ENCODE measurements around the gene FHIP1B.

DNA sequence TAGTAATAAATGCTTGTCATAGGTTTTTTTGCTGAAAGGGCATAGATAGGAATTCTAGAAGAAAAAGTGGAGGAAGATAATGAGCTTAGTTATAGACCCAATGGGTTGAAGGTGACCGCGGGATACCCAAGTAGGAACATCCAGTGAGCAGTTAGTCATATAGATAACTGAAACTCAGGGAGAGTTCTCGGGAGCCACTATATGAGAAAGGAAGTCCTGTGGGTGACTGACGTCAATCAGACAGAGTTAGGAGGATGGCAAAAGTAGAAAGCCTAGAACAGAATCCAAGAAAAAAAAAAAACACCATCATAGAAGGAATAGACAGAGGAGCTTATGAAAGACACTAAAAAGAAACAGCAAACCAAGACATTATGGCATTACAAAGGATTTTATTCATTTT, 2.8 kb upstream of the FHIP1B start:
- TF ChIP-seq, protein P1, sequence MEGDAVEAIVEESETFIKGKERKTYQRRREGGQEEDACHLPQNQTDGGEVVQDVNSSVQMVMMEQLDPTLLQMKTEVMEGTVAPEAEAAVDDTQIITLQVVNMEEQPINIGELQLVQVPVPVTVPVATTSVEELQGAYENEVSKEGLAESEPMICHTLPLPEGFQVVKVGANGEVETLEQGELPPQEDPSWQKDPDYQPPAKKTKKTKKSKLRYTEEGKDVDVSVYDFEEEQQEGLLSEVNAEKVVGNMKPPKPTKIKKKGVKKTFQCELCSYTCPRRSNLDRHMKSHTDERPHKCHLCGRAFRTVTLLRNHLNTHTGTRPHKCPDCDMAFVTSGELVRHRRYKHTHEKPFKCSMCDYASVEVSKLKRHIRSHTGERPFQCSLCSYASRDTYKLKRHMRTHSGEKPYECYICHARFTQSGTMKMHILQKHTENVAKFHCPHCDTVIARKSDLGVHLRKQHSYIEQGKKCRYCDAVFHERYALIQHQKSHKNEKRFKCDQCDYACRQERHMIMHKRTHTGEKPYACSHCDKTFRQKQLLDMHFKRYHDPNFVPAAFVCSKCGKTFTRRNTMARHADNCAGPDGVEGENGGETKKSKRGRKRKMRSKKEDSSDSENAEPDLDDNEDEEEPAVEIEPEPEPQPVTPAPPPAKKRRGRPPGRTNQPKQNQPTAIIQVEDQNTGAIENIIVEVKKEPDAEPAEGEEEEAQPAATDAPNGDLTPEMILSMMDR (IDR thresholded peaks at IDR 0.05), result no peak
- no peak for TF ChIP-seq POLR2A (IDR thresholded peaks at IDR 0.05)
